GM12878 (cell line): ENCODE data around the gene JDP2. TPM values are rescaled to one million over a fixed set of nuclear protein-coding genes. Genes with fewer than 3 reads are reported as not detected.

ENCODE experiments used
- ATF7 ChIP-seq: fragments of 450-650 bp; IDR thresholded peaks from 2 replicates; pipeline ENCODE4 v1.6.1; 2016; ENCODE audit warnings: low read depth, mild to moderate bottlenecking
- CREB1 ChIP-seq: IDR thresholded peaks from 2 replicates; pipeline ENCODE4 v1.6.1; 2012; ENCODE audit warnings: low read depth, mild to moderate bottlenecking, inconsistent platforms
- ELK1 ChIP-seq: IDR thresholded peaks from 2 replicates; pipeline ENCODE4 v1.6.1; 2012; ENCODE audit warnings: low read depth, low read length, improper control_type of control experiment
- EP300 ChIP-seq, 2 experiments: fragments of 150-350 bp in 1 of 2; IDR thresholded peaks; 2 replicates each; pipeline ENCODE4 v1.6.1; 2011 to 2012; ENCODE audit warnings: low read depth in 2 of 2, low read length in 2 of 2, borderline replicate concordance in 1 of 2, improper control_type of control experiment in 1 of 2, inconsistent platforms in 1 of 2; ENCODE audit not compliant: control insufficient read depth in 1 of 2
- HDAC2 ChIP-seq: fragments of 200-600 bp; sonication (generic); IDR thresholded peaks from 2 replicates; pipeline ENCODE4 v1.6.1; 2017
- KDM1A ChIP-seq: fragments of 200-600 bp; sonication (generic); IDR thresholded peaks from 2 replicates; pipeline ENCODE4 v1.6.1; 2016; ENCODE audit warnings: borderline replicate concordance
- NFYA ChIP-seq: IDR thresholded peaks from 2 replicates; pipeline ENCODE4 v1.6.1; 2011; ENCODE audit warnings: low read depth, mild to moderate bottlenecking, low read length, improper control_type of control experiment, borderline replicate concordance
- PAX5 ChIP-seq: IDR thresholded peaks from 2 replicates; pipeline ENCODE4 v1.6.1; 2011; ENCODE audit warnings: low read depth, low read length, borderline replicate concordance
- RAD51 ChIP-seq: fragments of 450-650 bp; IDR thresholded peaks from 2 replicates; pipeline ENCODE4 v1.6.1; 2016; ENCODE audit warnings: moderate library complexity, mild to moderate bottlenecking, inconsistent platforms
- RFX5 ChIP-seq: IDR thresholded peaks from 2 replicates; pipeline ENCODE4 v1.6.1; 2011; ENCODE audit warnings: low read depth, low read length, improper control_type of control experiment
- SMAD1 ChIP-seq: fragments of 450-650 bp; IDR thresholded peaks from 2 replicates; pipeline ENCODE4 v1.6.1; 2018; ENCODE audit warnings: mild to moderate bottlenecking, low read depth; ENCODE audit not compliant: partially characterized antibody
- SMC3 ChIP-seq: IDR thresholded peaks from 2 replicates; pipeline ENCODE4 v1.6.1; 2011; ENCODE audit warnings: low read length, improper control_type of control experiment, borderline replicate concordance
- SREBF2 ChIP-seq: IDR thresholded peaks from 2 replicates; pipeline ENCODE4 v1.6.1; 2012; ENCODE audit warnings: mild to moderate bottlenecking, low read length
- STAT3 ChIP-seq: IDR thresholded peaks from 2 replicates; pipeline ENCODE4 v1.6.1; 2011; ENCODE audit warnings: low read depth, low read length, improper control_type of control experiment
- TARDBP ChIP-seq: IDR thresholded peaks from 2 replicates; pipeline ENCODE4 v1.6.1; 2016; ENCODE audit warnings: borderline replicate concordance
- YY1 ChIP-seq: IDR thresholded peaks from 2 replicates; pipeline ENCODE4 v1.6.1; 2011; ENCODE audit warnings: low read depth, mild to moderate bottlenecking, low read length
- ZNF687 ChIP-seq: fragments of 450-650 bp; IDR thresholded peaks from 2 replicates; pipeline ENCODE4 v1.6.1; 2017; ENCODE audit warnings: mild to moderate bottlenecking, moderate library complexity
- polyA plus RNA-seq, 11 experiments: library from polyadenylated mRNA; depleted of rRNA in 4 of 11; unstranded in 6 of 11; stranded (reverse) in 5 of 11; fragments of >200 nt; fragmentation: Nextera tagmentation in 4 of 11; fragmentation: Illumina TruSeq in 1 of 11; extraction: Ambion mirVana in 4 of 11; extraction: Trizol in 1 of 11; gene quantifications; 1 replicate in 1 of 11; 2 replicates in 10 of 11; pipeline versions ENCODE4 v1.2.1 to v1.2.3, GENCODE V29; 2011 to 2016; ENCODE audit warnings: inconsistent platforms in 2 of 11, missing spikeins in 2 of 11, low read depth in 1 of 11
- total RNA-seq, 4 experiments: library from RNA; depleted of rRNA in 3 of 4; stranded (reverse); fragments of >200 nt in 3 of 4; fragmentation: Illumina TruSeq in 1 of 4; extraction: Trizol in 1 of 4; gene quantifications; 2 replicates each; pipeline versions ENCODE4 v1.2.1 to v1.2.3, GENCODE V29; 2013 to 2021
- TF ChIP-seq, protein P1 (sequence below): fragments of 450-650 bp; IDR thresholded peaks from 2 replicates; pipeline ENCODE4 v1.6.1; 2017; ENCODE audit warnings: mild to moderate bottlenecking
- TF ChIP-seq, protein P2 (sequence below): IDR thresholded peaks from 2 replicates; pipeline ENCODE4 v1.6.1; 2012; ENCODE audit warnings: low read depth, low read length, improper control_type of control experiment
- TF ChIP-seq, protein P3 (sequence below): fragments of 450-650 bp; IDR thresholded peaks from 2 replicates; pipeline ENCODE4 v1.6.1; 2016; ENCODE audit warnings: mild to moderate bottlenecking

Gene JDP2
- total and polyA plus RNA-seq, 10 of the 15 experiments (the other 5 are each of a cell fraction or from before 2014, with no cell fraction given), result 0.71 to 21.3 (median 11.2) TPM

- peak; percentile 66; the same call in 1 of the 2 replicates for TF ChIP-seq ZNF687
- TF ChIP-seq TARDBP, result no peak
- TF ChIP-seq SREBF2, result no peak
- TF ChIP-seq RFX5, result no peak
- TF ChIP-seq YY1, result no peak
- TF ChIP-seq CREB1, result no peak
- TF ChIP-seq KDM1A, result no peak
- TF ChIP-seq RAD51, result peak; percentile 87
- TF ChIP-seq ATF7, result no peak
- 0 out of 2 replicates have a peak, but pooled peaks have one; percentile 11 for TF ChIP-seq SMC3
- TF ChIP-seq, protein P1, sequence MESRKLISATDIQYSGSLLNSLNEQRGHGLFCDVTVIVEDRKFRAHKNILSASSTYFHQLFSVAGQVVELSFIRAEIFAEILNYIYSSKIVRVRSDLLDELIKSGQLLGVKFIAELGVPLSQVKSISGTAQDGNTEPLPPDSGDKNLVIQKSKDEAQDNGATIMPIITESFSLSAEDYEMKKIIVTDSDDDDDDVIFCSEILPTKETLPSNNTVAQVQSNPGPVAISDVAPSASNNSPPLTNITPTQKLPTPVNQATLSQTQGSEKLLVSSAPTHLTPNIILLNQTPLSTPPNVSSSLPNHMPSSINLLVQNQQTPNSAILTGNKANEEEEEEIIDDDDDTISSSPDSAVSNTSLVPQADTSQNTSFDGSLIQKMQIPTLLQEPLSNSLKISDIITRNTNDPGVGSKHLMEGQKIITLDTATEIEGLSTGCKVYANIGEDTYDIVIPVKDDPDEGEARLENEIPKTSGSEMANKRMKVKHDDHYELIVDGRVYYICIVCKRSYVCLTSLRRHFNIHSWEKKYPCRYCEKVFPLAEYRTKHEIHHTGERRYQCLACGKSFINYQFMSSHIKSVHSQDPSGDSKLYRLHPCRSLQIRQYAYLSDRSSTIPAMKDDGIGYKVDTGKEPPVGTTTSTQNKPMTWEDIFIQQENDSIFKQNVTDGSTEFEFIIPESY, result no peak
- TF ChIP-seq NFYA, result no peak
- no peak for TF ChIP-seq ELK1
- TF ChIP-seq, protein P2, sequence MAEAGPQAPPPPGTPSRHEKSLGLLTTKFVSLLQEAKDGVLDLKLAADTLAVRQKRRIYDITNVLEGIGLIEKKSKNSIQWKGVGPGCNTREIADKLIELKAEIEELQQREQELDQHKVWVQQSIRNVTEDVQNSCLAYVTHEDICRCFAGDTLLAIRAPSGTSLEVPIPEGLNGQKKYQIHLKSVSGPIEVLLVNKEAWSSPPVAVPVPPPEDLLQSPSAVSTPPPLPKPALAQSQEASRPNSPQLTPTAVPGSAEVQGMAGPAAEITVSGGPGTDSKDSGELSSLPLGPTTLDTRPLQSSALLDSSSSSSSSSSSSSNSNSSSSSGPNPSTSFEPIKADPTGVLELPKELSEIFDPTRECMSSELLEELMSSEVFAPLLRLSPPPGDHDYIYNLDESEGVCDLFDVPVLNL, result no peak
- TF ChIP-seq, protein P3, sequence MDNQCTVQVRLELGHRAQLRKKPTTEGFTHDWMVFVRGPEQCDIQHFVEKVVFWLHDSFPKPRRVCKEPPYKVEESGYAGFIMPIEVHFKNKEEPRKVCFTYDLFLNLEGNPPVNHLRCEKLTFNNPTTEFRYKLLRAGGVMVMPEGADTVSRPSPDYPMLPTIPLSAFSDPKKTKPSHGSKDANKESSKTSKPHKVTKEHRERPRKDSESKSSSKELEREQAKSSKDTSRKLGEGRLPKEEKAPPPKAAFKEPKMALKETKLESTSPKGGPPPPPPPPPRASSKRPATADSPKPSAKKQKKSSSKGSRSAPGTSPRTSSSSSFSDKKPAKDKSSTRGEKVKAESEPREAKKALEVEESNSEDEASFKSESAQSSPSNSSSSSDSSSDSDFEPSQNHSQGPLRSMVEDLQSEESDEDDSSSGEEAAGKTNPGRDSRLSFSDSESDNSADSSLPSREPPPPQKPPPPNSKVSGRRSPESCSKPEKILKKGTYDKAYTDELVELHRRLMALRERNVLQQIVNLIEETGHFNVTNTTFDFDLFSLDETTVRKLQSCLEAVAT, result peak; percentile 96
- no peak for TF ChIP-seq HDAC2
- TF ChIP-seq PAX5, result no peak
- no peak for TF ChIP-seq EP300 (IDR thresholded peaks at IDR 0.05; ENCODE audit: borderline replicate concordance in 1 of 2, control insufficient read depth in 1 of 2, low read depth in 2 of 2, low read length in 2 of 2)
- no peak for TF ChIP-seq STAT3
- TF ChIP-seq SMAD1, result no peak
Measured at GRCh38 chr14:75519826-75520728, 92.3 kb downstream of the JDP2 start (continued).
